NCI-H345 treated with DMSO at 0.1 percent for 48 hours (cell line): ENCODE results near the gene SCN3A.

Experiments used
- DNase-seq: peaks from one replicate; lab custom pipeline; 2025; ENCODE audit not compliant: unreplicated experiment; lab: John Stamatoyannopoulos, UW

SCN3A gene

DNA sequence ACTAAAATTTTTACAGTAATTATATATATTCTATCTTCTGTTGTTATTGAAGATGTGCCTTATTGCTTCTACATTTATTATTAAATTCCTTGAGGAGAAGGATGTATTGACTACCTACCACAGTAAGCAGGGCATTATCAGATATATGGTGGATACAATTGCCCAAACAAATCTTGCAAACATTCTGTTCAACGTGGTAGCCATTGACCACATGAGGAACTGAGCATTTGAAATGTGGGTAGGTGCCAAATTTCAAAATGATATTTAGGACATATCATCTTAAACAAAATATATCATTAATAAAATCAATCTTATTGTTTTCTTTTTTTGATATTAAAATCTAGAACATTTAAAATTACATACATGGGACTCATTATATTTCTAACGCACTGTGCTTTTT lies 11.1 kb downstream of the SCN3A start:
- no peak for DNase-seq

DNA sequence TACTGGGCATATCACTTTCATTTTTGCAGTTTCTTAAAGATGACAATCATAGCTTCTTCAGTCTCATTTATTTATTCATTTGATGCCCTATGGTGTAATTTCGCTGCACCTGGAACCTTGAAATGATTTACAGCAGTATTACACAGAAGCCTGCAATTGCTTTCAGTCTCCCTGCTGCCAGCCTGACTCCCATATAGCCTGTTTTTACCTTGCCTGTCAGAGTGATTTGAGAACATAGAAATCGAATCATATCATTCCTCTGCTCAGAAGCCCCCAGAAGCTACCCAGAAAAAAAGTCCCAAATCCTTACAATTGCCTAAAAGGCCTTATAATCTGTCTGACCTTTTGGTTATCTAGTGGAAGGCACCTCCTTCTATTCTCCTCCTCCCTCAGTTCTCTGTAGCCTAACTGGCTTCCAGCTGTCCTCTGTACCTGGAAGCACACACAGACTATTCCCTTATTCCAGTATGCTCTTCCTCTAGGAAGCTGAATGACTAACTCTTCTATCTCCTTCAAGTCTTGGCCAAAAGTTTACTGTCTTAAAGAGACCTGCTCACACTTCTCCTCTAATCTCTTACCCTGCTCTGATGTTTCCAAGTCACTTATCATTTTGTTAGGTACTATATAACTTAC lies 12.6 kb downstream of the SCN3A start:
- DNase-seq, result no peak

- no peak for DNase-seq
Measured at GRCh38 chr2:165185633-165186032, 18.2 kb downstream of the SCN3A start.

DNA sequence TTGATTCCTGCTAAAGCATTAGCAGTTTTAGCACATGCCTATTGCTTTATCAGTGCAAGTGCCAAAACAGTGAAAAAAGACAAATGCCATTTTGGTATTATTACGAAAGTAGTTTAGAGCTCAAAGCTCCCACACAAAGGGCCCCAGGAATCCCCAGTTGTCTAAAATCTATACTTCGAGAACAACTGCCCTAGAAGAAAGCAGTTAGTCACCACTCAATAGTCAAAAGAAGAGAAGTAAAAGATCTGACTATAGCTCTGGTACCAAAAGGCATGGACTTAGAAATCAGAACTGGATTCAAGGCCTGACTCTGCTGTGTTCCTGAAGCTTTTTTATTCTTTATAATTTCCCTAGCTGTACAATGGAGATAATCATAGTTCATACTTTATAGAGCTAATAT lies 21.8 kb downstream of the SCN3A start:
- no peak for DNase-seq

- DNase-seq, result no peak
Measured at GRCh38 chr2:165176780-165177179, 27.1 kb downstream of the SCN3A start.

DNA sequence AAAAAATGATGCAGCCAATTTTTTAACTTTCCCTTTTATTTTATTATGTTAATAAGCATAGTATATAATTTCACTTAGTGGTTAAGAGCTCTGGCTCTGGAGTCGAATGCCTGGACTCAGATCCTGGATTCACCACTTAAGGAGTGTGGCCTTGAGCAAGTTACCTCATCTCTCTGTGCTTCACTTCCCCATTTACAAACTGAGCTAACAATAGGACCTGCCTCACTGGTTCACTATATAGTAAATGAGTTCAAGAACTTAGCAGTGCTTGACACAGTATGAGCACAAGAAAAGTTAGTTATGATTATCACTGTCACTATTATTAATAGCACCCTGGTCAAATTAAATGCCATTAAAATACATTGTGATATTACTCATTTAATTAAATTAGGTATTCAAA lies 30.6 kb downstream of the SCN3A start:
- DNase-seq, result no peak

DNA sequence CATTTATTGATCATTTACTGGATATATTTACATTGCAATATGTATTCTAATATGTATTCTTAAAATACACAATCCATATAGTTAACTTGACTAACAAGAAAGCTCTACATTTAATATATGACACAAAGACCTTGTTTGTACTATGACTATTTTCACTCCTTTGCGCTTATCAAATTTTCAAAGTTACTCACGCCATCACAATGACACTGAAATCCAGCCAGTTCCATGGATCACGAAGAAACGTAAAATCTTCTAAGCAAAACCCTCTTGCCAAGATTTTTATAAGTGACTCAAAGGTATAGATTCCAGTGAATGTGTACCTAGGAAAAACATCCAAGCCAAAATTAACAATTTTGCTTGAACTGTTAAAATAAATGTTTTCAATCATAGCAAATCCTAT lies 39.6 kb downstream of the SCN3A start:
- no peak for DNase-seq

- DNase-seq, result no peak
Measured at GRCh38 chr2:165163761-165164160, 40.1 kb downstream of the SCN3A start.

DNA sequence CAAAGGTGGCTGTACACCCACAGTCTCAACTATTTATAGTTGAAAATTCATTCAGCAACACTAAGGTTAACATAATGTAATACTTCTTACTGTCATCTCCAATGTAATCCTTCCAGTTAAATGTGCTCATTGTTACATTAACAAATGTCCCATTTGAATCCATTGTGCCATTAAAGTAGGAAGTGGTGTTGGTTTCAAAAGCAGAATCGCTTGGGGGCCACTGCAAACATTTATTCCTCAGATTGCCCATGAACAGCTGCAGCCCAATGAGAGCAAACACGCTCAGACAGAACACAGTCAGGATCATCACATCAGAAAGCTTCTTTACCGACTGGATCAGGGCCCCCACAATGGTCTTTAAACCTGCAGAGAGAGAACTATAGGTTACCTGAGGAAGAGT lies 41.4 kb downstream of the SCN3A start:
- DNase-seq, result peak; percentile 80

- DNase-seq, result no peak
Measured at GRCh38 chr2:165161510-165161909, 42.3 kb downstream of the SCN3A start.

DNA sequence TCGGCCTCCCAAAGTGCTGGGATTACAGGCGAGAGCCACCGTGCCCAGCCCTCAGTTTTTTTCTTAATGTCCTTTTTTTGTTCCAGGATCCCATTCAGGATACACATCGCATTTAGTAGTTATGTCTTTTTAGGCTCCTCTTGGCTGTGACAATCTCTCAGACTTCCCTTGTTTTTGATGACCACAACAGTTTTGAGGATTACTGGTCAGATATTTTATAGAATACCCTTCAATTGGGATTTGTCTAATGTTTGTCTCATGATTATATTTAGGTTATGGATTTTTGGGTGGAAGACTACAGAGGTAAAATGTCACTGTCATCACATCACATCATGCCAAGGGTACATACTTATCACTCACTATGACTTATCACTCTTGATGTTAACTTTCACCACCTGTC lies 46.7 kb downstream of the SCN3A start:
- no peak for DNase-seq

GRCh38 chr2:165155152-165155551 lies 48.7 kb downstream of the SCN3A start:
- DNase-seq, result no peak

- no peak for DNase-seq
Measured at GRCh38 chr2:165149439-165149838, 54.4 kb downstream of the SCN3A start.

- DNase-seq, result no peak
Measured at GRCh38 chr2:165147186-165148045, 56.4 kb downstream of the SCN3A start.

DNA sequence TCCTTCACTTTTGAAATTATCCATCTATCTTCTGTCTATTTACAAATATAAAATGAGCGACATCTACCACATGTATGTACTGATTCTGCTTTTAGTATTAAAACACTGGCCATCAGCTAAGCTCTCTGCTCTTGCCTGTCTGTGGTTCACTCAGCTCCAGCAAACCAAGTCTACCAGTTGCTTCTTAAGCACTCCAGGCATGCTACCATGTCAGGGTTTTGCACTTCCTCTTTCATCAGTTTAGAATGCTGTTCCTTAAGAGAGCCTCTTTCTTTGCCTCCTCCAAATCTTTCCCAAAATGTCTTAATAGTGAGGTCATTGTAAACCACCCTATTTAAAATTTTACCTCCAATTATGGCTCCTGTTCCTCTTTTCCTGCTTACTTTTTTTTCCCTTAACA lies 59.5 kb downstream of the SCN3A start:
- no peak for DNase-seq

DNA sequence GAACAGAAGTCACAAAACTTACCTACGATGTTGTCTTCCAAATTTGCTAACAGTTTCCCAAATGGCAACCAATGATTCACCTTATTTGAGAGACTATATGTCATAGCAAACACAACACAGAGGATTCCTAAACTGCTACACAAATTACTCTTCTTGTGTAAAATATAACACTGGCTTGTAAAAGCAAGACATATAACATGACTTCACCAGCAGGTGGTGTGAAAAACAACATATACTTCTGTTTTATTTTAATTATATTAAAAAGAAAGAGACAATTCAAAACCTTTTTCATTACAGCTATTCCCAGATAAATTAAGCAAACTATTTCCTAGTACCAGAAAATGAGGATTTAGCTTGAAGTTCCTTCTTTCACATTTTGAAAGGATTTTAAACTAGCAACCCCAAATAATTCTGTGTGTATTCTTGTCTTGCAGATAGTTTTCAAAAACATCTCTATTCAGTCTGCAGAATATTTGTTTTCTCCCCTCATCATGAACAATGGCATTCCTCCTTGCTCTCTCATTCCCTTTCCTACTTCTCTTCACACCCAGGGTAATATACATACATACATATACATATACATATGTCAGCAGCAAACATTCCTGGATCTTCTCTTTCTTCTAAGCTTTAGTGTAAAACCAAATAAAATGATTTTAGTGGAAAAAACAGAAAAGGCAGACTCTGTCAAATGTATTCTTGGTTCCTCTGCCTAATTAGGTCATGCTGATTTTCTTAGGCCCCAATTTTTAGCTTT lies 62.1 kb downstream of the SCN3A start:
- no peak for DNase-seq

- DNase-seq, result no peak
Measured at GRCh38 chr2:165126244-165126643, 77.6 kb downstream of the SCN3A start.

DNA sequence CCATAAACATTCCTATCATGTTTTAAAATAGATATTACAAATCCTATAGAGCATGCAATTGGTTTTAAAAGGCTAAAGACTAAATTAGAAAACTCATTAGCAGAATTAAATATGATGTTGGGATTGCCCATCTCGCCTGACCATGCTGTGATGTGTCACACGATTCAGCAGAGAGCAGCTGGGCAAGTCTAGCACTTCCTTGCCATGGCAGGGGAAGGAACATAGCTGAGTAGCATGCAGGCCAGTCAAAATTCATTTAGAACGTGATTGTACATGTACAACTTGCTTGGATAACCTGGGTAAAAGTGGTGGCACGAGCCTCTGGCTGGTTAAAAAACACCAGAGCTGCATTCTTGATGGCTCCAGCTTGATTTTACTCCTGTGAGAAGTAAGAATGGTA lies 81.3 kb downstream of the SCN3A start:
- DNase-seq, result no peak

DNA sequence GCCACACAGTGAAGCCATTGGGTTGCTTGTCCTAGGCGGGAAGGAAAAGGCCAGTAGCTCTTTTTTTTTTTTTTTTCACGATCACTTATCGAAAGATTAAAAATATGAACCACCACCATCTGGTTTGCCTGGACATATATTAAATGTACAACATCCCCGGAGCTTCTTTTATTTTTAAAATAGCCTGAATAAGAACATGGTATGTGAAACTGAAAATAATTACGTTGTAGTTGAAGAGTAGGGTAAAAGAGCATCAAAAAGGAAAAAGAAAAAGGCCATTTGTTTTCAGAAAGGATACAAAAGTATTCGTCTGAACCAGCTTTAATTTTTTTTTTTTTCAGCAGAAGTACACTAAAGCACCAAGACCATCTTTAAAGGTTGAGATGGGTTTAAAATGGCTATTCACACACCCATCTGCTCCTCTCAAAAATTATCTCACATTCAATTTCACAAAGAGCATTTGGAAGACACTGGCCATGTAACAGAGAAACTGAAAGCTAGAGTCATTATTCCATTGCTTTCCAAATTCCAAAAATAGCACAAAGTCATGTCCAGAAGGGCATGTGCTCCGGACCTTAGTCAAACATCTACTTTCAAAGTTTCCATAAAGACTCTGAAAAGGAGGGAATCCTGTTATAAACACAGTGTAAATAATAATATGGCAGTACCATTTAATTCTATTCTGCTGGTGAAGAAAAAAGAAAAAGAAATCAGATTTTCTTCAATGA lies 82.9 kb downstream of the SCN3A start:
- DNase-seq, result no peak

DNA sequence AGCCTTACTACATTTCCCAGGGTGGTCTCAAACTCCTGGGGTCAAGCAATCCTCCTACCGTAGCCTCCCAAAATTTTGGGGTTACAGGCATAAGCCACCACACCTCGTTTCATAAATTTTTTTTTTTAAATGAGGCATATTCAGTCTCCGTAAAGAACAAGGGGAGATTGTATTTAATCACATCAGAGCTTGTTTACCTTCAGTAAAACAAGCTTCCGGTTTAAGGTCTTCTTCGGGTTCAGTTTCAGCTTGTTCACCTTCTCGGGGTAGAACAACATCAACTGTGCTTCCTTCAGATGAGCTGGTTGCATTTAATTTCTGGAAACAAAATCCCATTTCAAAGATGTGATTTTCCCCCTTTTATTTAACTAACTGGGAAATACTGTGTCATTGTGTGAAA lies 88.6 kb downstream of the SCN3A start:
- DNase-seq, result no peak

DNA sequence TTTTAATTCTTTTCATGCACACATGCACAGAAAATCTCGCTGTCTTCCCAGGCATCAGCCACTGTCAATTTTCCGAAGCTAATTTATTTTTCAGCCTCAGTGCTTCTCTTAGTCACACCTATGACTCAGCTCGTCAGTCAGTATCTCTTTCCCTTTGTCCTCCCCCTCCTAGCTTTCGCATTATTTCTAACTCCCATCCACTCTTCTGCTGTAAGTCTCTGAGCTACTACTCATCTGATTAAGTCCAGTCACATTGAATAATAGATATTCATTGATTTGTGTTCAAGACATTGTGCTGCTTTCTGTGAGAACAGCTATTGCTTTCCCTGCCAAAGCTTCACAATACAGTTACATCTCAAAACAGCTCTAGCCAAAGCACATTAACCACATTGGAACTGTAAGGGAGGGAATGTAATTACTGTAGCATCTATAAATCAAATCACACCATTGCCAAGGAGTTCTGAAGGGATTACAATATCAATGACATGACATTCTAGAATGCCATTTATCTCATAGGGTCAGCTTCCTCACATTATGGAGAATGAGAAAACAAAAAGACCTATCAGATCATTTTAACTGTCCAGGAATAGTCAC lies 89.4 kb downstream of the SCN3A start:
- DNase-seq, result no peak
